BE2C (cell line): Measurements from ENCODE around the gene WASF1.

Source experiments
- DNase-seq: peaks from one replicate; pipeline ENCODE4 v3.0.0-alpha.2; 2020
- H3K27me3 ChIP-seq: fragments of 250-450 bp; sonication (Bioruptor Pico); 2 replicates; pipeline ENCODE4 v1.5.1; 2020; ENCODE audit warnings: mild to moderate bottlenecking
- H3K36me3 ChIP-seq: fragments of 250-450 bp; sonication (Bioruptor Pico); 2 replicates; pipeline ENCODE4 v1.5.1; 2020; ENCODE audit warnings: mild to moderate bottlenecking
- H3K4me1 ChIP-seq: fragments of 250-450 bp; sonication (Bioruptor Pico); 2 replicates; pipeline ENCODE4 v1.5.1; 2020
- H3K4me3 ChIP-seq: 2 replicates; pipeline ENCODE4 v1.5.1; 2011; ENCODE audit warnings: low read depth, low read length
- H3K9me3 ChIP-seq: fragments of 250-450 bp; sonication (Bioruptor Pico); 2 replicates; pipeline ENCODE4 v1.5.1; 2020
- CTCF ChIP-seq: IDR thresholded peaks from 2 replicates; pipeline ENCODE4 v1.5.1; 2012; ENCODE audit warnings: mild to moderate bottlenecking, low read depth, low read length

WASF1 gene

GRCh38 chr6:110102411-110102810 lies 77.1 kb downstream of the WASF1 start:
- no peak for TF ChIP-seq CTCF
- DNase-seq = no peak
- H3K36me3 ChIP-seq = peaks cover 58% of the 10 kb centered on the region

GRCh38 chr6:110101885-110102284 lies 77.6 kb downstream of the WASF1 start:
- DNase-seq = no peak
- Histone ChIP-seq H3K27me3 (no peaks in the 10 kb centered on the region), H3K4me3 (no peak overlapping the region), H3K4me1 (no peaks in the 10 kb centered on the region), H3K9me3 (no peaks in the 10 kb centered on the region), H3K36me3 (peaks cover 56% of the 10 kb centered on the region)
- TF ChIP-seq CTCF = no peak

More at GRCh38 chr6:110102411-110102810, 77.1 kb downstream of the WASF1 start:
- Histone ChIP-seq H3K27me3 (no peaks in the 10 kb centered on the region), H3K4me1 (no peaks in the 10 kb centered on the region), H3K4me3 (no peak overlapping the region), H3K9me3 (no peaks in the 10 kb centered on the region)

- no peak for TF ChIP-seq CTCF
- no peaks in the 10 kb centered on the region for H3K9me3 ChIP-seq
- peaks cover 35% of the 10 kb centered on the region for H3K36me3 ChIP-seq
- DNase-seq = no peak
- no peaks in the 10 kb centered on the region for H3K4me1 ChIP-seq
- no peaks in the 10 kb centered on the region for H3K27me3 ChIP-seq
- no peak overlapping the region for H3K4me3 ChIP-seq
Measured at GRCh38 chr6:110098511-110099116, 80.9 kb downstream of the WASF1 start.

GRCh38 chr6:110097443-110097842 lies 82.0 kb downstream of the WASF1 start:
- no peaks in the 10 kb centered on the region for H3K27me3 ChIP-seq
- DNase-seq = no peak
- H3K4me1 ChIP-seq = no peaks in the 10 kb centered on the region
- H3K36me3 ChIP-seq = peaks cover 26% of the 10 kb centered on the region
- no peak overlapping the region for H3K4me3 ChIP-seq
- TF ChIP-seq CTCF = no peak
- H3K9me3 ChIP-seq = no peaks in the 10 kb centered on the region

- peaks cover 17% of the 10 kb centered on the region; the same call in 1 of the 2 replicates for H3K36me3 ChIP-seq
- no peak for TF ChIP-seq CTCF
- H3K4me1 ChIP-seq = no peaks in the 10 kb centered on the region
Measured at GRCh38 chr6:110095935-110096334, 83.5 kb downstream of the WASF1 start.

GRCh38 chr6:110095101-110095500 lies 84.4 kb downstream of the WASF1 start:
- Histone ChIP-seq H3K4me3 (no peak overlapping the region), H3K36me3 (peaks cover 15% of the 10 kb centered on the region; the same call in 1 of the 2 replicates), H3K27me3 (no peaks in the 10 kb centered on the region), H3K4me1 (no peaks in the 10 kb centered on the region), H3K9me3 (no peaks in the 10 kb centered on the region)
- no peak for TF ChIP-seq CTCF
- no peak for DNase-seq

More at GRCh38 chr6:110095935-110096334, 83.5 kb downstream of the WASF1 start:
- no peak for DNase-seq
- no peak overlapping the region for H3K4me3 ChIP-seq
- H3K9me3 ChIP-seq = no peaks in the 10 kb centered on the region
- H3K27me3 ChIP-seq = no peaks in the 10 kb centered on the region
